H9 (cell line): ENCODE measurements around the gene HLA-DRB1. TPM values are rescaled to one million over a fixed set of nuclear protein-coding genes. Genes with fewer than 3 reads are reported as not detected.

ENCODE experiments used
- DNase-seq: peaks from one replicate; pipeline ENCODE4 v3.0.0-alpha.2; 2017
- H2AFZ ChIP-seq: one replicate; pipeline ENCODE4 v1.6.1; 2013; ENCODE audit warnings: mild to moderate bottlenecking, low read length, control low read depth, moderate library complexity
- H2AK5ac ChIP-seq: 2 replicates; pipeline ENCODE4 v1.6.1; 2013; ENCODE audit warnings: low read length, control low read depth, mixed read lengths; ENCODE audit not compliant: insufficient read length
- H2BK120ac ChIP-seq: one replicate; pipeline ENCODE4 v1.6.1; 2013; ENCODE audit warnings: low read depth, mild to moderate bottlenecking, low read length, control low read depth, inconsistent platforms; ENCODE audit not compliant: poor library complexity, severe bottlenecking
- H2BK12ac ChIP-seq: 2 replicates; pipeline ENCODE4 v1.6.1; 2013; ENCODE audit warnings: low read length, control low read depth, mixed read lengths, low read depth; ENCODE audit not compliant: insufficient read length
- H2BK15ac ChIP-seq: 2 replicates; pipeline ENCODE4 v1.6.1; 2013; ENCODE audit warnings: low read depth, low read length, control low read depth
- H2BK20ac ChIP-seq: one replicate; pipeline ENCODE4 v1.6.1; 2013; ENCODE audit warnings: low read depth, mild to moderate bottlenecking, low read length, control low read depth, inconsistent platforms; ENCODE audit not compliant: poor library complexity, severe bottlenecking
- H2BK5ac ChIP-seq: 2 replicates; pipeline ENCODE4 v1.6.1; 2013; ENCODE audit warnings: low read length, control low read depth, mixed read lengths; ENCODE audit not compliant: insufficient read length
- H3K14ac ChIP-seq: 2 replicates; pipeline ENCODE4 v1.6.1; 2013; ENCODE audit warnings: low read length, control low read depth; ENCODE audit not compliant: insufficient read depth
- H3K18ac ChIP-seq: 2 replicates; pipeline ENCODE4 v1.6.1; 2013; ENCODE audit warnings: low read depth, mild to moderate bottlenecking, mixed read lengths, low read length, control low read depth; ENCODE audit not compliant: insufficient read length
- H3K23ac ChIP-seq: 2 replicates; pipeline ENCODE4 v1.6.1; 2013; ENCODE audit warnings: low read length, control low read depth, mixed read lengths, low read depth; ENCODE audit not compliant: insufficient read length
- H3K23me2 ChIP-seq: 2 replicates; pipeline ENCODE4 v1.6.1; 2013; ENCODE audit warnings: low read depth, mild to moderate bottlenecking, mixed read lengths, low read length, control low read depth; ENCODE audit not compliant: insufficient read length, poor library complexity, severe bottlenecking
- H3K27ac ChIP-seq: 2 replicates; pipeline ENCODE4 v1.5.1; 2013; ENCODE audit warnings: low read length, control low read depth, mixed read lengths, low read depth; ENCODE audit not compliant: insufficient read length
- H3K27me3 ChIP-seq: 2 replicates; pipeline ENCODE4 v1.6.1; 2013; ENCODE audit warnings: low read length, control low read depth, inconsistent platforms; ENCODE audit not compliant: insufficient read depth
- H3K4ac ChIP-seq: 2 replicates; pipeline ENCODE4 v1.6.1; 2013; ENCODE audit warnings: low read depth, mild to moderate bottlenecking, control low read depth, inconsistent platforms, low read length, moderate library complexity
- H3K4me1 ChIP-seq: 2 replicates; pipeline ENCODE4 v1.6.1; 2013; ENCODE audit warnings: low read length, control low read depth, inconsistent platforms; ENCODE audit not compliant: insufficient read depth
- H3K4me2 ChIP-seq: 2 replicates; pipeline ENCODE4 v1.6.1; 2013; ENCODE audit warnings: low read length, control low read depth, mixed read lengths; ENCODE audit not compliant: insufficient read length, insufficient read depth
- H3K56ac ChIP-seq: 2 replicates; pipeline ENCODE4 v1.6.1; 2013; ENCODE audit warnings: low read depth, mild to moderate bottlenecking, mixed read lengths, low read length, control low read depth; ENCODE audit not compliant: insufficient read length
- H3K79me1 ChIP-seq: 2 replicates; pipeline ENCODE4 v1.6.1; 2013; ENCODE audit warnings: low read depth, mild to moderate bottlenecking, moderate library complexity, low read length, control low read depth, inconsistent platforms; ENCODE audit not compliant: insufficient read depth, poor library complexity, severe bottlenecking
- H3K79me2 ChIP-seq: 2 replicates; pipeline ENCODE4 v1.6.1; 2013; ENCODE audit warnings: low read length, control low read depth, inconsistent platforms; ENCODE audit not compliant: insufficient read depth
- H3K9ac ChIP-seq: 2 replicates; pipeline ENCODE4 v1.6.1; 2013; ENCODE audit warnings: low read length, control low read depth, mixed read lengths; ENCODE audit not compliant: insufficient read length; ENCODE audit errors: extremely low read depth
- H3K9me3 ChIP-seq: one replicate; pipeline ENCODE4 v1.6.1; 2013; ENCODE audit warnings: low read depth, low read length, inconsistent platforms; ENCODE audit not compliant: control insufficient read depth
- H3T11ph ChIP-seq: one replicate; pipeline ENCODE4 v1.6.1; 2013; ENCODE audit warnings: mild to moderate bottlenecking, low read length, control low read depth, inconsistent platforms
- H4K20me1 ChIP-seq: one replicate; pipeline ENCODE4 v1.6.1; 2013; ENCODE audit not compliant: control insufficient read depth, insufficient read length, insufficient read depth
- H4K5ac ChIP-seq: 2 replicates; pipeline ENCODE4 v1.6.1; 2013; ENCODE audit warnings: low read depth, mild to moderate bottlenecking, mixed read lengths, low read length, control low read depth; ENCODE audit not compliant: insufficient read length
- H4K8ac ChIP-seq: replicated peaks from 2 replicates; pipeline ENCODE4 v1.6.1; 2013; ENCODE audit warnings: low read length, control low read depth, mixed read lengths, low read depth; ENCODE audit not compliant: insufficient read length
- H4K91ac ChIP-seq: 2 replicates; pipeline ENCODE4 v1.6.1; 2013; ENCODE audit warnings: low read depth, mild to moderate bottlenecking, moderate library complexity, mixed read lengths, low read length, control low read depth; ENCODE audit not compliant: insufficient read length
- H3K27ac Mint-ChIP-seq, 3 experiments: 2 replicates in 2 of 3; 3 replicates in 1 of 3; pipeline ENCODE4 v1.8.0; 2020 to 2021; ENCODE audit warnings: mixed read lengths in 3 of 3, mild to moderate bottlenecking in 1 of 3, moderate library complexity in 1 of 3
- H3K27me3 Mint-ChIP-seq: 2 replicates; pipeline ENCODE4 v1.8.0; 2021; ENCODE audit warnings: low read depth, mild to moderate bottlenecking, moderate library complexity, mixed read lengths
- H3K36me3 Mint-ChIP-seq, 3 experiments: 2 replicates in 2 of 3; 3 replicates in 1 of 3; pipeline ENCODE4 v1.8.0; 2020 to 2021; ENCODE audit warnings: low read depth in 3 of 3, mixed read lengths in 3 of 3; ENCODE audit not compliant: insufficient read depth in 1 of 3
- H3K4me1 Mint-ChIP-seq, 2 experiments: 2 replicates each; pipeline ENCODE4 v1.8.0; 2020; ENCODE audit warnings: mixed read lengths in 2 of 2
- H3K4me3 Mint-ChIP-seq, 2 experiments: 2 replicates in 1 of 2; 3 replicates in 1 of 2; pipeline ENCODE4 v1.8.0; 2020 to 2021; ENCODE audit warnings: mild to moderate bottlenecking in 2 of 2, mixed read lengths in 2 of 2, moderate library complexity in 1 of 2
- H3K9me3 Mint-ChIP-seq, 2 experiments: 2 replicates in 1 of 2; 3 replicates in 1 of 2; pipeline ENCODE4 v1.8.0; 2020; ENCODE audit warnings: mild to moderate bottlenecking in 2 of 2, mixed read lengths in 2 of 2, moderate library complexity in 1 of 2
- whole genome bisulfite sequencing: extraction: QIAGEN DNeasy Blood & Tissue Kit; methylation state at CpG from one replicate; pipeline ENCODE4 v1.1.7; 2013; ENCODE audit warnings: missing lambda C conversion rate, low lambda C conversion rate, mixed read lengths; ENCODE audit not compliant: insufficient read length; ENCODE audit errors: extremely low coverage; 5-methylcytosine and 5-hydroxymethylcytosine counted together
- total RNA-seq: library from RNA; stranded (reverse); gene quantifications from 2 replicates; pipeline ENCODE4 v1.2.1, GENCODE V29; 2021
- TF ChIP-seq, protein P1 (sequence below): fragments of 200-600 bp; sonication (generic); conservative IDR thresholded peaks from 3 replicates; pipeline ENCODE4 v1.8.0; 2021; ENCODE audit warnings: antibody characterized with exemption, mild to moderate bottlenecking

The HLA-DRB1 gene
- total RNA-seq, 1 experiment from 2014 or later: 25.9 TPM

DNA sequence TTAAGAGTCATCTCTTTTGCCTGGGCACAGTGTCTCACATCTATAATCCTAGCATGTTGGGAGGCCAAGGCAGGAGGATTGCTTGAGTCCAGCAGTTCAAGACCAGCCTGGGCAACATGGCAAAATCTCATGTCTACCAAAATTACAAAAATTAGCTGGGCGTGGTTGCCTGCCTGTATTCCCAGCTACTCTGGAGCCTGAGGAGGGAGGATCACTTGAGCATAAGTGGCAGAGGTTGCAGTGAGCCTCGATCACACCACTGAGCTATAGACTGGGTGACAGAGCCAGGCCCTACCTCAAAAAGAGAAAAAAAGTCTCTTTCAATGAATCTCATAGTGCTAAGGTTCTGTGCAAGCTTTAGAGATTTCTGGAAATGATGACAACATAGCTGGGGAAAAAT is 1.5 kb downstream of the HLA-DRB1 start:
- H3K23ac ChIP-seq: no peak overlapping the region
- H2AFZ ChIP-seq: no peak overlapping the region
- no peak overlapping the region for H3K27ac ChIP-seq
- H2BK120ac ChIP-seq: no peak overlapping the region
- H3T11ph ChIP-seq: no peak overlapping the region
- H3K4me2 ChIP-seq: no peak overlapping the region
- H4K91ac ChIP-seq: no peak overlapping the region
- H2BK12ac ChIP-seq: no peak overlapping the region
- Mint-ChIP-seq H3K4me1 (peaks cover 18 to 22% of the 10 kb centered on the region in 2 experiments), H3K27me3 (peaks cover 13% of the 10 kb centered on the region), H3K27ac (no peak overlapping the region), H3K36me3 (no peaks in the 10 kb centered on the region), H3K4me3 (no peak overlapping the region), H3K9me3 (no peaks in the 10 kb centered on the region)
- no peak overlapping the region for H4K5ac ChIP-seq
- no peak overlapping the region for H3K14ac ChIP-seq
- H3K4ac ChIP-seq: no peak overlapping the region
- no peak overlapping the region for H2BK20ac ChIP-seq
- DNase-seq: no peak
- no peaks in the 10 kb centered on the region for H3K9me3 ChIP-seq
- WGBS: no CpG with 5 or more reads among the region's 2 CpGs
- H3K27me3 ChIP-seq: no peaks in the 10 kb centered on the region
- H2AK5ac ChIP-seq: no peak overlapping the region
- peaks cover 2% of the 10 kb centered on the region; the same call in 1 of the 2 replicates for H3K4me1 ChIP-seq
- peaks cover 14% of the 10 kb centered on the region for H3K23me2 ChIP-seq
- H3K9ac ChIP-seq: no peak overlapping the region
- no peak overlapping the region for H3K56ac ChIP-seq
- TF ChIP-seq, protein P1, sequence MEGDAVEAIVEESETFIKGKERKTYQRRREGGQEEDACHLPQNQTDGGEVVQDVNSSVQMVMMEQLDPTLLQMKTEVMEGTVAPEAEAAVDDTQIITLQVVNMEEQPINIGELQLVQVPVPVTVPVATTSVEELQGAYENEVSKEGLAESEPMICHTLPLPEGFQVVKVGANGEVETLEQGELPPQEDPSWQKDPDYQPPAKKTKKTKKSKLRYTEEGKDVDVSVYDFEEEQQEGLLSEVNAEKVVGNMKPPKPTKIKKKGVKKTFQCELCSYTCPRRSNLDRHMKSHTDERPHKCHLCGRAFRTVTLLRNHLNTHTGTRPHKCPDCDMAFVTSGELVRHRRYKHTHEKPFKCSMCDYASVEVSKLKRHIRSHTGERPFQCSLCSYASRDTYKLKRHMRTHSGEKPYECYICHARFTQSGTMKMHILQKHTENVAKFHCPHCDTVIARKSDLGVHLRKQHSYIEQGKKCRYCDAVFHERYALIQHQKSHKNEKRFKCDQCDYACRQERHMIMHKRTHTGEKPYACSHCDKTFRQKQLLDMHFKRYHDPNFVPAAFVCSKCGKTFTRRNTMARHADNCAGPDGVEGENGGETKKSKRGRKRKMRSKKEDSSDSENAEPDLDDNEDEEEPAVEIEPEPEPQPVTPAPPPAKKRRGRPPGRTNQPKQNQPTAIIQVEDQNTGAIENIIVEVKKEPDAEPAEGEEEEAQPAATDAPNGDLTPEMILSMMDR: no peak
- no peak overlapping the region for H2BK15ac ChIP-seq
- H3K18ac ChIP-seq: no peak overlapping the region
- H2BK5ac ChIP-seq: no peak overlapping the region
- H4K20me1 ChIP-seq: no peaks in the 10 kb centered on the region
- H3K79me2 ChIP-seq: no peaks in the 10 kb centered on the region
- no peak overlapping the region for H4K8ac ChIP-seq
- no peaks in the 10 kb centered on the region for H3K79me1 ChIP-seq
